Activated T-cell treated with anti-CD3 and anti-CD28 coated beads for 1 hour (primary cell): ENCODE results near the gene ST3GAL6.

Source experiments
- DNase-seq: peaks from one replicate; pipeline ENCODE4 v3.0.0-alpha.2; 2020; ENCODE audit warnings: low read depth

The ST3GAL6 gene, protein sequence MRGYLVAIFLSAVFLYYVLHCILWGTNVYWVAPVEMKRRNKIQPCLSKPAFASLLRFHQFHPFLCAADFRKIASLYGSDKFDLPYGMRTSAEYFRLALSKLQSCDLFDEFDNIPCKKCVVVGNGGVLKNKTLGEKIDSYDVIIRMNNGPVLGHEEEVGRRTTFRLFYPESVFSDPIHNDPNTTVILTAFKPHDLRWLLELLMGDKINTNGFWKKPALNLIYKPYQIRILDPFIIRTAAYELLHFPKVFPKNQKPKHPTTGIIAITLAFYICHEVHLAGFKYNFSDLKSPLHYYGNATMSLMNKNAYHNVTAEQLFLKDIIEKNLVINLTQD

DNA sequence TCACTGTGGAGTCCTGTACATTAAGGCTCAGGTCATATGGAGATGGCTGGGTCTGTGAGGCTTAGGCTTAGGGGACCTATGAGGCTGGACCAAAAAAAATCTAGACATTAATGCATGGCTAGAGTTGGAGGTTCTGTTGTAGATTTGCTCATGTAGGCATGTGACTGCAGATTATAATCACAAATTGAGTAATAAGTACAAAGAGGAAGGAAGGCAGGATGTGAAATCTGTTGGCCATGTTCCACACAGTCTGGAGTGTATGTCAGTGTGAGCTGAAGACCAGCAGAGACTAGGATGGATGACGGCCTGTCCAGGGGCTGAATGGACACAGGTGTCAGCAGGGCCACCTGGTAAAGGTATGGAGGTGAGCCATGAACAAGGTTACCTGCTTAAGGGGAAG lies at the start of gene ST3GAL6:
Gene ST3GAL6, plus strand, starts transcription at position 265 of the 400 bp plus-strand sequence. CDS start 5,101 bp downstream, outside the sequence.
- DNase-seq = no peak

DNA sequence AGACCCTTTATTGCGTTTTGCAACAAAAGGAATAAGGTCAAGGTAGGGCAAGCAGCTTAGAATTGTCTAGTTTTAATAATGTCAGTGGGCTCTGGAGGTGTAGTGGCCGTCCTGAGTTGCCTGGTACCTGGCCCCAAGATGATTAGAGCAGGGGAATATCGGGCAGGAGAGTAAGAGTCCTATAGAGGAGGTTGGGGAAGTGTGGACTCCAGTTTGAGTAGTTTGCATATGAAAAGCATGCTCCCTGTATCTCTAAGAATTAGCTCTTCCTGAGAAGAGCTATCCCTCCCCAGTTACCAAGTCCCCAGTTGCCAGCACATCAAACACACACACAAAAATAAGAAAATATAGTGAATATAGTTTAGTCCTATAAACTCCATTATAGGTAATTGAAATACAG lies 49.2 kb upstream of the ST3GAL6 start:
- no peak for DNase-seq

DNA sequence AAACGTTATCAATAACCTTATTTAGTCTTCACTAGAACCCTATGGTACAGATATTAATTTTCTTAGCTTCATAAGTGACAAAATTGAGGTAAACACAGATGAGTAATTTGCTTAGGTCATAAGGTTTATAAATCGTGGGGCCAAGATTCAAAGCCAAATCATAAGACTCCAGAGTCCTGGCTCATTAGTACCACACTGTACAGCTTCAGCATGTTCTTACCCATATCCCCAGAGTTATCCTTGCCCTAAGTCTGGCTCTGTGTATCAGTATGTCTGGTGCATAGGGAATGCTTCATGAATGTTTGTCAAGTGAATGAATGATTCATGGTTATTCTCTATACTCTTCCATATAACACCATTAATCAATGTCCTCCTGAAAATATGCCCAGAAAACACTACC lies 45.6 kb upstream of the ST3GAL6 start:
- DNase-seq = no peak

DNA sequence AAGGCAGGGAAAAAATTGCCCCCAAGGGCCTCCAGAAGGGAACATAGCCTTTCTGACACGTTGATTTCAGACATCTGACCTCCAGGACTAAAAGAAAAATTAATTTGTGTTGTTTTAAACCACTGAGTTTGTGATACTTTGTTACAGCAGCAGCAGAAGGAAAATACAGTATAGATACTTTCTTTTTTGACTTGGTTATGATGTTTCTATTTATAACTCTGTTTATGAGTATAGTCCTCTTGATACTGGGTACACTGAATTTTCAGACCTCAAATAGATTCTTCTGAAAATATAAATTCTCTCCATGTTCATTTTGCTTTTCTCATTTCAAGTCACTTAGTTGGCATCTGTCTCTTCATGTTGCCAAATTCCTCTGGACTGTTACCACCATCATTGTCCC lies 44.4 kb upstream of the ST3GAL6 start:
- DNase-seq = no peak

DNA sequence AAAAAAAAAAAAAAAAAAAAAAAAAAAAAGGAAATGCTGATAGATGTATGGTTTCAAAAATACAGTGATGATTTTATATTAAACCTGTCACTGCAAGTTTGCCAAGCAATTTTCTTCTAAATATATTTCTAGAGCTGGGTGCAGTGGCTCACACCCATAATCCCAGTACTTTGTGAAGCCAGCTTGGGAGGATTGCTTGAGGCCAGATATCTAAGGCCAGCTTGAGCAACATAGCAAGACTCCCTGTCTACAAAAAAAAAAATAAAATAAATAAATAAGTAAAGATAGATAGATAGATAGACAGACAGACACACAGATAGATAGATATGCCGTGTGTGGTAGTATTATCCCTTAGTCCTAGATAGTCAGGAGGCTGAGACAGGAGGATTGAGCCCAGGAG lies 41.4 kb upstream of the ST3GAL6 start:
- DNase-seq = no peak

DNA sequence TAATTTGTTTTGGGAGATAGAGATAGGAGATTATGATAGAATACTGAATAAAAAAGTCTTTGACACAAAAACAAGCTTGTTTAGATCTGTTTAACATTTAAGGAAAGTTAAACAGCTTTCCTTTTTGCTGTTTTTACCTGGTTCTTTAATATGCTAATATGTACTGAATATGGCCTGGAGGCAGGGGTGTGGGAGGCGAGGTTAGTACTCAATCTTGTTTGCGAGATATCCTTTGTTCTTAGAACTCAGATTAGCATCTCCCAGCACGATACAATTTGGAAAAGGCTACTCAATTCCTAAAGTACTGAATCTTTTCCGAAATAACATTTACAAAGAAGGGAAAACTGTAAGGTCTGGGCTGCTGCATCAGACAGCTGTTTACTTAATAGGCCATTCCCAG lies 40.8 kb upstream of the ST3GAL6 start:
- DNase-seq = no peak

DNA sequence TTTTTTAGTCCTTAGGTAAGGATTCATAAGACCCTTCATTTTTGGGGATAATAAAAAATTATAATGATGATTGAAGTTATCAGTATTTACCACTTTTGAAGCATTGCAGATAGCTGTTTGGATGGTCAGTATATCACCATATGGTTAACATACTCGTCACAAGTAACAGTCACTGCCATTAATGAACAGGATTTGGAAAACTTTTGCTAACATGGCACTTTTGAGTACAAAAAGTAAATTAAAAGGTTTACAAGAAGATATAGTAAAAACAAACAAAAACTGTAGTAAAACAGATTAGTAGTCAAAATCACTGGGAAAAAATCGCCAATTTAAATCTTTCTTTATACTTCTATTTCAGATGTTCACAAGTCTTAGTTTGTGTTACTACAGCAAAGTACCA lies 37.8 kb upstream of the ST3GAL6 start:
- DNase-seq = no peak

DNA sequence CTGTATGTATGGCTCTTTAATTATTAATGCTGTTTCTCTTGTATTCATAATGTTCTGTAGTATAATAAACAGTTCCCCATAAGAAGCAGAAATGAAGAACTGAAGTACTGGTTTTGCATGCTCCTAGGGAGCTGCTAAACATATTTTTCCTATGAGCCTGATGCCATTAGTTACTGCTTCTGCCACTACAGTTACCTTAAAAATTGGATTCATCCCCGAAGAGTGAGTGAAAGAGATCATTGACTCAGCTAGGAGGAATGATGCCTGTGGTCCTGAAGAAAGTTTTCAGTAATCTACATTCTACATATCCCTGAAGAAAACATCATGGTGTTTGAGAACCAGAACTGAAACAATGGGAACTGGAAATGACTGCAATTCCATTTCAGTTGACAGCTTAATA lies 37.1 kb upstream of the ST3GAL6 start:
- DNase-seq = no peak

DNA sequence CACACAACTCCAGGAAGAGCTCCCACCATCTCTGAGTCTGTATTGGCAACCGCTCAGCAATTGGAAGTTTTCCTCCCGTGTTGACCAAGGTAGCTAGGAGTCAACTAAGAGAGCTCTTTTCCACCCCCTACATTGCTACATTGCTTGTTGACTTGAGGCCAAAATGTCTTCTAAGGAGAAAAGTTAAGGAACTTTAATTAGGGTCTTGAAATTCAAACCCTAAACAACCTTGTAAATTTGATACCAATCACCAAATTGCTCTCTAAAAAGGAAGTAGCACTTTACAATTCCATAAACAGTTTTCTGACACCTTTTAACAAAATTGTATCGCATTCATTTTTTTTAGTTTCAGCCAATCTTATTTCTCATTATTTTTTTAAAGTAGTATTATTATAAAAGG lies 35.5 kb upstream of the ST3GAL6 start:
- no peak for DNase-seq

DNA sequence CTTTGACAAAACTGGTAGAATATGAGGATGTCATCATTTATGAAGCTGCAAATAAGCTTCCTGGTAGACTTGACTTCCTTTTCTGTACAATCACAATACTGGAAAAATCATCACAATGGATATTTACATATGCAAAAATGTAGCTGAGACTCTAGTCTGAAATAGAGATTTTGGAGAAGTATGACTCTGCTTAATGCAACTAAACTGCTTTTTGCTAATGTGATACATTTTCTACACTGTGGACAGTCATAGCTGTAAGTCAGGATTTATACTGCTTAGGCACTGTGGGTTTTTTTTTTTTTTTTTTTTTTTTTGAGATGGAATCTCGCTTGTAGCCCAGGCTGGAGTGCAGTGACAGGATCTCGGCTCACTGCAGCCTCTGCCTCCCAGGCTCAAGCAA lies 34.5 kb upstream of the ST3GAL6 start:
- no peak for DNase-seq

DNA sequence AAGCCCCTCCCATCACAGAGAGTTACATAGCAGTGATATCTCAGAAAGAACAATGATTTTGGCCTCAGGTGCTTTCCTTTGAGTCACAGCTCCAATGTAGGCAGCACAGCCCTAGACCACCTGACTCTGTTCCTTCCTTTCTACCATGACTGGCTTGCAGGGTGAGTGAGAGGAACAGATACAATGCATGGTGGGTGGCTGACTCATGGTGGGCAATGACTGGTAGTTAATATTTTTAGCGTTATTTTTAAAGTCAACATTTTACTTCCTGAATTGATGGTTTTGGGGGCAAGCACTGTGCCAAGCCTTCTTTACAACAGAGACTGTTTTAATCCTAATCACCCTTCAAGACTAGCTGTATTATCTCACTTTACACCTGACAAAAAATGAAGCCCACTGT lies 32.8 kb upstream of the ST3GAL6 start:
- DNase-seq = no peak

DNA sequence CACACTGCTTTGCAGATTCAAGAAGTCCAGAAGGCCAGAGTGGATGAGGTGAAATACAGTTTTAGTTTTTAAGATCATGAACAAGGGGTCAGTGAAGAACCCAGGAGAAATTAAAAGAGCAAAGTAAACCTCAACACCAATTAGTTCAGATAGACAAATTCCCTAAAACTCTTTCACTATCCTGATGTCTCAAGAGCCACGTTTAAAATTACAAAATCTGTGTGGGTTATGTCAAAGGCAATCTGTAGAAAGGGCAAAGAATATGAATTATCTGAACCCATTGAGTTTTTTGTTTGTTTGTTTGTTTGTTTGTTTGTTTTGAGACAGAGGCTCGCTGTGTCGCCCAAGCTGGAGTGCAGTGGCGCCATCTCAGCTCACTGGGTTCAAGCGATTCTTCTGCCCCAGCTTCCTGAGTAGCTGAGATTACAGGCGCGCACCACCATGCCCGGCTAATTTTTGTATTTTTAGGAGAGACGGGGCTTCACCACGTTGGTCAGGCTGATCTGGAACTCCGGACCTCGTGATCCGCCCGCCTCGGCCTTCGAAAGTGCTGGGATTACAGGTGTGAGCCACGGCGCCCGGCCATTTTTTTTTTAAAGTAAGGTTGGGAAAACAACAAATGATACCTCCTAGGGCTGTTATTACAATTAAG lies 32.1 kb upstream of the ST3GAL6 start:
- no peak for DNase-seq

DNA sequence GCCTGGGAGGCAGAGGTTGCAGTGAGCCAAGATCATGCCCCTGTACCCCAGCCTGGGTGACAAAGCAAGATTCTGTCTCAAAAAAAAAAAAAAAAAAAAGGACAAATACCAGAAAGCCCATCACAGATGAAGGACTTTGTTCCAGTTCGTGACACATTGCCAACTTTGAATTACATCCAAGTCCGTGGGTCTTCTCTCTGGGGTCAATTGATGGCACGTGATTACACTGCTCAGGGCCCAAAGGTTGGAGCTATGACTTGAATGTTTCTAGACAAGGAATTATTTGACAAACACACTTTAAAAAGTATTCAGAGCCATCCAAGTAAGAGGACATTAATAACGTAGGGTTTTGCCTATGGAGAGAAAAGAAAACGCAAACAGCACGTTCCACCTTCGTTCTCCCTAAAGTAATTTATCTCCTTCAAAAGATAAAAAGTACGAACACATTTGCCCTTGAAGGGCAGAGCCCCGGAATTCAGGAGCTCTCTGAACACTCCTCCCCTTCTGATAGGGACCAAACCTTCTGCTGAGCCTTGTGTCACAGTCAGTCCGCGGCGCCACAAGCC lies 31.3 kb upstream of the ST3GAL6 start:
- no peak for DNase-seq

DNA sequence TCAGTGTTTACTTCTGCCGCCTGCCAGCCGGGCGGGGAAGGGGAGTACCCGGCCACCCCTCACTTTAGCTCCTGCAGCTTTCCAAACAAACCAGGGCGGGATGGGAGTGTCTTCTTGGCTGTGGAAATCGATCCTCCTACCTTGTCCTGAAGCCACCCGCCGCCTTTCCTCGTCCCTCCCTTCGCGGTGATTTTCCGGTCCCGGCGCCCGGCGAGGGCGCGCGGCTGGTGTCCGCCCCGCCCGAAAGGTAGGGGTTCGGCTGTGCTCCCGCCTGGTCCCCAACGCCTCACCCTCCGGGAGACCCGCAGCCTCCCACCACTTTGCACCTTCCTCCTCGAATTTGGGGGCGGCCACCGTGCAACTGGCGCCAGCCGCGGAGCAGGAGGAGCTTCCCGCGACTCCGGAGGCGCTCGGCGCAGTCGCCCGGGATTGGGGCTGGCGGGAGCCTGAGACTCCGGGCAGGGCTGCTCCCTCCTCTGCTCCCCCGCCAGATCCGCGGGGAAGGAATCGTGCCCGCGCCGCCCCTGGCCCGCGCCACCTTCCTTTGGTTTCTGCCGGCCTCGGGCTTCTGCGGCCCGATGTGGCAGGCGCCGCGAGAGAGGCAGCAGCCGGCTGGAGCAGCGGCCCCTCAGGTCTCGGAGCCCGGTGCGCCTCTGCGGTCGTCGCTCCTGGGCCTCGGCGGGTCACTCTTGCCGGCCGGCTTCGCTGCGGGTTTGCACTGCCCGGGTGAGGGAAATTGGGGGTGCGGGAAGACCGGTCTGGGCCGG lies 30.7 kb upstream of the ST3GAL6 start:
- no peak for DNase-seq

DNA sequence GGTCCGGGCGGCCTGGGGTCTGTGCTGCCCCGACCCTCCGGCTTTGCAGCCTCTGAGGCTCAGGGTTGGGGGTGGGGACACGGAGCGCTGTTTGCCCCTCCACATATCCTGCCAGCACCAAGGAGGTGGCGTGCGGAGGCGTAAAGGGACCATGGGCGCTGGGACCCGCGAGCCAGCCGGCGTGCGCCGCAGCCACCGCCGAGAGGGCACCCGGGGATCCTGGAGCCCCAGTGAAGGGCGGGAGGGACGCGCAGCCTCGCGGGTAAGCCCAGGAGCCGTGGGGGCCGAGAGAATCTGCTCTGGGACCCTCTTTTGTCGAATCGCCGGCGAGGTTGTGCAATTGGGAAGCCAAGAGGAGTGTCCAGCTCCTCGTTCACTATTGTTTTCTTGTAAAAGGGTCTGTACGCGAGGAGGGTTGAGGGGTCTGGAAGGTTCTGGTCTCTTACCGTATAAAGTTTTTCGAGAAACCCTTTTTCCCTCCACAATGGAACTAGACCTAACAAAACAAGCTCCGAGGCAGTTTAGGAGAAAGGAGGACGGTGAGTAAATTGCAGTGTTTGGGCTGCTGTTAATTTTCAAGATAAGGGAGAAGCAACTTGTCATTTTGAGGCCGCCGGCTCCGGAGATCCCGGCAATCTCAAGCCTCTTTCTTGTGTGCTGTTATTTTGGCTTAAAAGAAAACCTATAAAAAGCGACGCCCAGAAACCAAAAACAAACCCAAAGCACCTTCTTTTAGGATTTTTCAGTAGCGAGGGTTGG lies 29.9 kb upstream of the ST3GAL6 start:
- no peak for DNase-seq

DNA sequence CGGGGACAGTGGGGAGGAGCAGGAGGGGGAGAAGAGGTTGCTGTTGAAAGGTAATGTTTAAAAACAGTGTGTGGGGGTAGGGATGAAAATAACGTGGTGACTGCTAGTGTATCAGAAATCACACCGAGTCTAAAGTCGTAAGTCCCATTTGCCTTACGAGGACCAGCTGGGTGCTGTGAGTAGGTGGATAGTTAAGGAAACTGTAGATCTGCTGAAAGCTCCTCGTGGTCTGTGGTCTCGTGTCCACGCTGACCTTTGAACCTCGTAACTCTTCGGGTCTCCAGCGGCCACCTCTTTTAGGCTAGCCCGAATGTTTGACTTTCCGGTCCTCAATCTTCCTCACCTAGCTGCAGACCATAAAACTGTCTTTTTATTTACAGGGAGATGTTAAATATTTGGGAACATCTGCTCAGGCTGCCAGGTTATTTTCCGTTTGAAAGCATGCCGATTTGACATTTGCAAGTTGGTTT lies 29.3 kb upstream of the ST3GAL6 start:
- no peak for DNase-seq

DNA sequence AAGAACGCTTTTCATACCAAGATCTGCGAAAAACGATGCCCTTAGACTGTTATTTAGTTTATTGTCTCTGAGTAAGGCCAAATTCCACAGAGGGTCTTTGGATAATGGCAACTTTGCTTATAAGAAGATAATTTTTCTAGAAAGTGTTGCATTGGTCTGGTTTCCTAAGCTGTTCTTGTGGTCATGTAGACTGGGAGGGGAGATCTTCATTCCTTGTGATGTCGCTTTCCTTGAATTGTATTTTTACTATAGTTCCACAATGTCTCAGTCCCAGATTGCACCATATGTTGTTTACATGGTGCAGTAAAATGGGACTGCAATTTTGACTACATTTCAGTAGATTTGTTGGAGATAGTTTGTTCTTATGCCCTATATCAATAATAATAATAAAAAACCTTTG lies 28.8 kb upstream of the ST3GAL6 start:
- DNase-seq = no peak

DNA sequence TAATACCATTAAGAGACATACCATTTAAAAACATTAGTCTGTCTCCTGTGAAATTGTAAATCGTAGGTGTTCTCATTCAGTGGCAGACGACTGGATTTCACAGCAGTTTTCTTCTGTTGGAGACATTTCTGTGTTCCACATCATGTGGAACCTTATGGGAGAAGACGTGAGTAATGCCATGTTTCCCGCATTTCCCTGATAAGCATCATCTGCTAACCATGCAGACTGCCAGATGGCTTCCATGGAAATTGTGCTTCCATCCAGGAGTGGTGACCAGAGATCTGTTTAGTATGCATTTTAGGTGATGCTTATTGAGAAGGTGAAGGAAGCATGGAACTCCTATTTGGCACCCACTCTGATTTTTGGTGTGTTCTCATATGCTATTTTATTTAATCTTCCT lies 28.4 kb upstream of the ST3GAL6 start:
- no peak for DNase-seq

DNA sequence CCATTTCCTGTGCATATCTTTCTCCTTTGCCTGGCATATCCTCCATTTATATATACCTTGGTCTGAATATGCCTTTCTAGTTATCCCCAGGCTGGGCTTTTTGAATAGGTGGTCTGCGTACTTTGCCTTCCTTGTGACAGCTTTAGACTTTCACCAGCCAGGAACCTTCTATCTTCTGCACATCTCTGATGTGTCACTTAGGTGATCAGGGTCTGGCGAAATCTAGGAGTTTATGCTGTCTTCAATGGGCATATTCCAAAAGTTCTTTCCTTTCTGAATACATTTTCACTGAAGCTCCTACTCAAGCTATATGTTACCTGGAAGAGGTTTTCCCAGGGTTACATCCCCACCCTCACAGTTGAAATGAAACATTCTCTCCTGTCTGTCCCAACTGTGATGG lies 27.8 kb upstream of the ST3GAL6 start:
- no peak for DNase-seq

DNA sequence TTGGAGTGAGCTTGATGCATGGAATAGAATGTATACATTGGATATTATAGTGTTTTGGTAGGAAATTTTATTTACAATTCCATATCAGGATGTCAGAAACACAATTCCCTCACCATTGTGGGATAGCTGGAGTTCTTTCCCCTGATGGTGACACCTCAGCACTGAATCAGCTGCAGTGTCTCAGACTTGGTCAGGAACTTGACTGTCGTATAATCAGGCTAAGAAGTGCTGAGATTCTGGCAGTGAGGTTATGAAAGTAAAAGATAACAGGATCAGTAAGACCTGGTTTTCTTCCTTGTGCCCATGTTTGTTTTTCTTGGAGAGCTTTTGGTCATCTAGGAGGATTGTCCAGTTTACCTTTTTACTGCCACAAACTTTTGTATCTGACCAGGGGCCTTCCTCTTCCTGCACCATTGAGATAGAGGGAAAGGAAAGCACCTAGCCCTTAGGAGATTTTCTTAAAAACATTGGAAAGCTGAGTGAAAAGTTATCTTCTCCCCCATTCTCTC lies 27.3 kb upstream of the ST3GAL6 start:
- DNase-seq = no peak

DNA sequence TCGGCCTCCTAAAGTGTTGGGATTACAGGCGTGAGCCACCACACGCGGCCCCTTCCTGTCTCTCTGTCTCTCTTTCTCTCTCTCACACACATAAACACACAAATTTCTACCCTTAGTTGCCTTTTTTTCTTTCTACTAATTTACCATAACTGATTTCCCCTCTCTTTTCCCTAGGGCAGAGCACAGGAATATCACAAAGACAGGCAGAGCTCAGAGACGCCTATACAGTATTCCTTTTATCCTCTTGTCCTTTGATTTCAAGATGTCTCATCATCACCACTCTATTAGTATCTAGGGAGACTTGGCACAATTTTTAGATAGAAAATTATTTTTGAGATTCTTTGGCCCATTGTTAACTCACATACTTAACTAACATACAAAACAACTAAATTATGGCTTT lies 25.8 kb upstream of the ST3GAL6 start:
- DNase-seq = no peak

DNA sequence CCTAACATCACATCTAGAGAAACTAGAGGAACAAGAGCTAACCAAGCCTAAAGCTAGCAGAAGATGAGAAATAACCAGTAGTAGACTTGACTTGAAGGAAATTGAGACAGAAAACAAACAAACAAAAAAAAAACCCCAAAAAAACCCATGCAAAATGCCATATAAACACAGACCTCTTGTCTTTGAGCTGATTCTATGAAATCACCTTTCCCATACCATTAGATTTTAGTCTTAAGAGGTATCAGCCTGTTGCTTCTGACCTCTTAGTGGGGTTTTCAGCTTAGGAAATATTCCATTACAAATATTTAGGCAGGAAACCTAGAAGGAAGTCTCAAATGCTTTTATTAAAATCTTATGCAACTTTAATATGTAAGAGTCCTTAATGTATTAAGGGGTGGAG lies 23.9 kb upstream of the ST3GAL6 start:
- no peak for DNase-seq
